ENCODE data around the gene AMZ1. TPM values are rescaled to one million over a fixed set of nuclear protein-coding genes. Genes with fewer than 3 reads are reported as not detected.

The AMZ1 gene, protein sequence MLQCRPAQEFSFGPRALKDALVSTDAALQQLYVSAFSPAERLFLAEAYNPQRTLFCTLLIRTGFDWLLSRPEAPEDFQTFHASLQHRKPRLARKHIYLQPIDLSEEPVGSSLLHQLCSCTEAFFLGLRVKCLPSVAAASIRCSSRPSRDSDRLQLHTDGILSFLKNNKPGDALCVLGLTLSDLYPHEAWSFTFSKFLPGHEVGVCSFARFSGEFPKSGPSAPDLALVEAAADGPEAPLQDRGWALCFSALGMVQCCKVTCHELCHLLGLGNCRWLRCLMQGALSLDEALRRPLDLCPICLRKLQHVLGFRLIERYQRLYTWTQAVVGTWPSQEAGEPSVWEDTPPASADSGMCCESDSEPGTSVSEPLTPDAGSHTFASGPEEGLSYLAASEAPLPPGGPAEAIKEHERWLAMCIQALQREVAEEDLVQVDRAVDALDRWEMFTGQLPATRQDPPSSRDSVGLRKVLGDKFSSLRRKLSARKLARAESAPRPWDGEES
- total RNA-seq (under 1 TPM in 3 of 9 donors, not detected in 6; 0.05 to 0.48 (median 0.10) TPM), polyA plus RNA-seq (under 1 TPM; 0.01 to 0.04 TPM)
- long read RNA-seq, donor 1, partial matches to known transcripts = 0 of 1 reads
- long read RNA-seq, donor 1, other reads (novel, unspliced or antisense) = 1 of 1 reads
- long read RNA-seq, donor 2 = 0 reads
- long read RNA-seq, donor 3, partial matches to known transcripts = 0 of 2 reads
- long read RNA-seq, donor 3, other reads (novel, unspliced or antisense) = 2 of 2 reads

- Histone ChIP-seq H3K4me1 (peaks cover 2 to 27% (median 12%) of the 10 kb centered on the region in 12 donors), H3K27ac (no peak within 1 kb of the TSS), H3K4me3 (peak within 1 kb of the TSS in 10 of 12 donors; percentile 8 to 48 (median 38)), H3K27me3 (peaks cover 12 to 52% (median 26%) of the 10 kb centered on the region in 9 donors), H3K36me3 (no peaks in the 10 kb centered on the region), H3K9me3 (no peaks in the 10 kb centered on the region)
- WGBS, 4 donors = 4% methylated on average over 31 to 41 of the region's 41 CpGs
- ATAC-seq (peak in 3 of 4 donors; percentile 21 to 40 (median 38)), DNase-seq (no peak)
- intact Hi-C loops (cut with DNase I) = loop anchor here in 5 of 10 donors (10.0 kb wide), 4 partner anchors 123 to 243 kb away; partner anchors contain the start of gene GRIFIN (in 2 of the 5)
- TF ChIP-seq POLR2A (IDR thresholded peaks at IDR 0.05) (no peak), CTCF (IDR thresholded peaks at IDR 0.05) (no peak)
These were observed at the start of gene AMZ1 for GRCh38 chr7:2687881-2688318. Gene AMZ1 (plus strand): TSS chr7:2688202. CDS start chr7:2700452, 12,250 bp downstream.

GRCh38 chr7:2638224-2638991 lies 49.6 kb upstream of the AMZ1 start:
- H3K4me1 ChIP-seq = peaks cover 15 to 92% (median 81%) of the 10 kb centered on the region in 12 donors
- no peaks in the 10 kb centered on the region for H3K27me3 ChIP-seq
- intact Hi-C loops (cut with DNase I) = no loop called here
- DNase-seq = peak in 4 of 5 donors; percentile 70 to 84 (median 80)
- ATAC-seq = peak in 3 of 4 donors; percentile 4 to 25 (median 19)
- H3K27ac ChIP-seq = peak overlapping the region; percentile 49 to 95 (median 68)
- no peaks in the 10 kb centered on the region for H3K9me3 ChIP-seq
- TF ChIP-seq CTCF (IDR thresholded peaks at IDR 0.05) = no peak
- no peak for TF ChIP-seq POLR2A (IDR thresholded peaks at IDR 0.05)
- peak overlapping the region in 2 of 12 donors; percentile 15 to 35 for H3K4me3 ChIP-seq
- WGBS, 4 donors = 42 to 61% (median 45%) methylated on average over 9 to 34 of the region's 34 CpGs
- peaks cover 0 to 6% (median 0%) of the 10 kb centered on the region in 9 donors for H3K36me3 ChIP-seq

GRCh38 chr7:2639181-2639681 lies 48.8 kb upstream of the AMZ1 start:
- whole genome bisulfite sequencing, 4 donors = 67 to 72% (median 70%) methylated on average over 20 to 24 of the region's 24 CpGs
- peaks cover 15 to 92% (median 79%) of the 10 kb centered on the region in 12 donors for H3K4me1 ChIP-seq
- DNase-seq = peak in 2 of 5 donors; percentile 66 to 68

More at GRCh38 chr7:2639181-2639681, 48.8 kb upstream of the AMZ1 start:
- H3K27me3 ChIP-seq = no peaks in the 10 kb centered on the region
- intact Hi-C loops (cut with DNase I) = no loop called here
- TF ChIP-seq POLR2A (IDR thresholded peaks at IDR 0.05) (no peak), CTCF (IDR thresholded peaks at IDR 0.05) (no peak)
- ATAC-seq = peak in 2 of 4 donors; percentile 11 to 14
- peaks cover 0 to 6% (median 0%) of the 10 kb centered on the region in 9 donors for H3K36me3 ChIP-seq
- H3K4me3 ChIP-seq = no peak overlapping the region
- no peaks in the 10 kb centered on the region for H3K9me3 ChIP-seq
- peak overlapping the region in 11 of 12 donors; percentile 49 to 95 (median 69) for H3K27ac ChIP-seq
